Smooth muscle cell (in vitro differentiated cells): ENCODE measurements around the gene IKZF5. TPM values are rescaled to one million over a fixed set of nuclear protein-coding genes. Genes with fewer than 3 reads are reported as not detected.

ENCODE experiments used
- DNase-seq: peaks from one replicate; lab custom pipeline; 2025; ENCODE audit not compliant: unreplicated experiment; lab: John Stamatoyannopoulos, UW
- H2AFZ ChIP-seq: fragments of 200-600 bp; sonication (generic); 2 replicates; pipeline ENCODE4 v1.6.0; 2016; ENCODE audit warnings: antibody characterized with exemption, low read depth, mild to moderate bottlenecking
- H3F3A ChIP-seq: fragments of 200-600 bp; sonication (generic); 2 replicates; pipeline ENCODE4 v1.6.0; 2017; ENCODE audit warnings: antibody characterized with exemption, low read depth
- H3K27ac ChIP-seq: fragments of 200-600 bp; sonication (generic); 2 replicates; pipeline ENCODE4 v1.5.1; 2016; ENCODE audit warnings: low read depth, mild to moderate bottlenecking
- H3K27me3 ChIP-seq: fragments of 200-600 bp; sonication (generic); 2 replicates; pipeline ENCODE4 v1.6.1; 2016; ENCODE audit warnings: low read depth, mild to moderate bottlenecking
- H3K36me3 ChIP-seq: fragments of 200-600 bp; sonication (generic); 2 replicates; pipeline ENCODE4 v1.5.1; 2016; ENCODE audit warnings: low read depth
- H3K4me1 ChIP-seq: fragments of 200-600 bp; sonication (generic); 2 replicates; pipeline ENCODE4 v1.5.1; 2016; ENCODE audit warnings: low read depth
- H3K4me2 ChIP-seq: fragments of 200-600 bp; sonication (generic); 2 replicates; pipeline ENCODE4 v1.6.0; 2016; ENCODE audit warnings: mild to moderate bottlenecking
- H3K4me3 ChIP-seq: fragments of 200-600 bp; sonication (generic); 2 replicates; pipeline ENCODE4 v1.5.1; 2016; ENCODE audit warnings: mild to moderate bottlenecking
- H3K79me2 ChIP-seq: fragments of 200-600 bp; sonication (generic); 2 replicates; pipeline ENCODE4 v1.6.0; 2016; ENCODE audit warnings: low read depth, mild to moderate bottlenecking
- H3K9ac ChIP-seq: fragments of 200-600 bp; sonication (generic); 2 replicates; pipeline ENCODE4 v1.6.0; 2016; ENCODE audit warnings: low read depth
- H3K9me3 ChIP-seq: fragments of 200-600 bp; sonication (generic); replicated peaks from 2 replicates; pipeline ENCODE4 v1.5.1; 2016; ENCODE audit warnings: low read depth
- H4K20me1 ChIP-seq: fragments of 200-600 bp; sonication (generic); 2 replicates; pipeline ENCODE4 v1.6.0; 2016; ENCODE audit warnings: low read depth
- CTCF ChIP-seq: fragments of 200-600 bp; sonication (generic); IDR thresholded peaks from 2 replicates; pipeline ENCODE4 v1.5.1; 2017; ENCODE audit warnings: borderline replicate concordance, mild to moderate bottlenecking, antibody characterized with exemption; ENCODE audit not compliant: insufficient read depth, poor library complexity, severe bottlenecking
- WGBS: methylation state at CpG from one replicate; pipeline ENCODE4 v1.1.7; 2016; ENCODE audit warnings: low lambda C conversion rate; 5-methylcytosine and 5-hydroxymethylcytosine counted together
- polyA plus RNA-seq: library from polyadenylated mRNA; unstranded; fragments of >200 nt; fragmentation: Nextera tagmentation; extraction: Ambion mirVana; gene quantifications from 2 replicates; pipeline ENCODE4 v1.2.1, GENCODE V29; 2016
- total RNA-seq: library from RNA; depleted of rRNA; stranded (reverse); fragments of >200 nt; gene quantifications from 2 replicates; pipeline ENCODE4 v1.2.3, GENCODE V29; 2014

The IKZF5 gene
- total and polyA plus RNA-seq, 2 experiments from 2014 or later, result 5.6 to 6.6 TPM

DNA sequence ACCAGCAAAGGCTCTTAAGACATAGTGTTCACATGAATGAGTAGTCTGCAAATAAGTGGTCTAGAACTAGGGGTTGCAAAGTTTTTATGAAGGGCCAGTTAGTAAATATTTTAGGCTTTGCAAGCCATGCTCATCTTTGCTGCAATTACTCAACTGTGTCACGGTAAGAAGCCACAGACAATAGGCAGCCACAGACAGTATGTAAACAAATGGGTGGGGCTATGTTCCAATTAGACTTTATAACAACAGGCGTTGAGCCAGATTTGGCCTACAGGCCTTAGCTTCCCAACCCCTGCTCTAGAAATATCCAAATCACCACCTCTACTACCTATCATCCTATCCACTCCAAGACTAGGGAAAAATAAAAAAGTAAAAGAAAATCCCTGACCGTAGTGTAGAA lies 9.2 kb downstream of the IKZF5 start:
- H3K27ac ChIP-seq, result no peak overlapping the region
- H3K36me3 ChIP-seq, result peaks cover 5% of the 10 kb centered on the region
- no peaks in the 10 kb centered on the region for H3K4me1 ChIP-seq
- H3F3A ChIP-seq, result no peaks in the 10 kb centered on the region
- no peak overlapping the region for H3K4me2 ChIP-seq
- TF ChIP-seq CTCF, result no peak
- H3K9me3 ChIP-seq, result no peaks in the 10 kb centered on the region
- H2AFZ ChIP-seq, result no peak overlapping the region
- peaks cover 78% of the 10 kb centered on the region for H4K20me1 ChIP-seq
- no peak for DNase-seq
- no peak overlapping the region for H3K9ac ChIP-seq
- no peak overlapping the region for H3K4me3 ChIP-seq
- WGBS, result 71% methylated on average over 3 of the region's 3 CpGs
- no peaks in the 10 kb centered on the region for H3K27me3 ChIP-seq
- peaks cover 39% of the 10 kb centered on the region for H3K79me2 ChIP-seq

DNA sequence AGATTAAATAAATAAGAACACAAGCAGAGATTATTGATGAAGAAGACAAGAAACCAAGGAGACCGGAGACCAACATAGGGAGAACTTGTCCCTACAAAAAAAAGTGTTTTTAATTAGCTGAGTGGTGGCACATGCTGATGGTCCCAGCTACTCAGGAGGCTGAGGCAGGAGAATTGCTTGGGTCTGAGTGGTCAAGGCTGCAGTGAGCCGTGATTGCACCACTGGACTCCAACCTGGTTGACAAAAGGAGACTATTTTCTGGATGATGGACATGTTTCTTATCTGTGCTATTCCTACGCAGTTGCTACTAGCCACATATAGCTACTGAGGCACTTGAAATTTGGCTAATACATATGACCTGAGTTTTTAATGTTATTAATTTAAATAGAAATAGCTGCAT lies 9.7 kb downstream of the IKZF5 start:
- peaks cover 74% of the 10 kb centered on the region for H4K20me1 ChIP-seq
- no peak overlapping the region for H3K4me2 ChIP-seq
- H3K36me3 ChIP-seq, result peaks cover 6% of the 10 kb centered on the region
- no peak for TF ChIP-seq CTCF
- no peak overlapping the region for H3K27ac ChIP-seq
- no peaks in the 10 kb centered on the region for H3F3A ChIP-seq
- H2AFZ ChIP-seq, result no peak overlapping the region
- no peaks in the 10 kb centered on the region for H3K4me1 ChIP-seq
- H3K4me3 ChIP-seq, result no peak overlapping the region
- no peak for DNase-seq
- no peaks in the 10 kb centered on the region for H3K27me3 ChIP-seq
- no peak overlapping the region for H3K9ac ChIP-seq
- H3K9me3 ChIP-seq, result no peaks in the 10 kb centered on the region
- WGBS, result 97% methylated on average over 3 of the region's 3 CpGs
- H3K79me2 ChIP-seq, result peaks cover 35% of the 10 kb centered on the region

DNA sequence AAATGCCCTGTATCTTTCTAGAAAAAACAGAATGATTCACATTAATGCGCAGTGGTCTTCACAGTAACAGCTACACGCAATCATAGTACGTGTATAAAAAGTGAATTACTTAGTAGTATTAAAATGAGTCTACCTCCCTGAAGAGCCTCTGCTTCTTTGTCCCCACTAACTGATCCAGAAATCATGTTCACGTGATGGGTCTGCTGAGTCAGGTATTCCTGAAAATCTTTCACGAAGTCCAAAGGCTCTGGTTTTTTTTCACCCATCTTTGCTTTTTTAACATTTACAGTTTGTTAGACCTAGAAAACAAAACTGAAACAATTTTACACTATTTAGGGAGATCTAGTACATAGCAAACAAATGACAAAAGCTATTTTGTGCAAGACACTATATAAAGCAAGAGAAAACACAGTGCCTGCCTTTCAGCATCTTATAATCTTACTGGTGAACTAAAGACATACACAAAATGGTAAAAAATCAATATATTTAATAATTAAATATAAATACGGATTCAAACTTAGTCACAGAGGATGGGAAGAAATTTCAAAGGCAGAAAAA lies 10.2 kb downstream of the IKZF5 start:
- WGBS, result 94% methylated on average over 6 of the region's 6 CpGs

More for the DNA sequence above, 10.2 kb downstream of the IKZF5 start:
- no peak overlapping the region for H3K9ac ChIP-seq
- no peaks in the 10 kb centered on the region for H3F3A ChIP-seq
- no peaks in the 10 kb centered on the region for H3K4me1 ChIP-seq
- H2AFZ ChIP-seq, result no peak overlapping the region
- no peak for TF ChIP-seq CTCF
- H3K36me3 ChIP-seq, result peaks cover 6% of the 10 kb centered on the region
- no peak overlapping the region for H3K27ac ChIP-seq
- peaks cover 30% of the 10 kb centered on the region for H3K79me2 ChIP-seq
- H3K4me2 ChIP-seq, result no peak overlapping the region
- H3K4me3 ChIP-seq, result no peak overlapping the region
- DNase-seq, result no peak
- peaks cover 69% of the 10 kb centered on the region for H4K20me1 ChIP-seq
- H3K27me3 ChIP-seq, result no peaks in the 10 kb centered on the region
- H3K9me3 ChIP-seq, result no peaks in the 10 kb centered on the region
